IMR-90 (cell line): Measurements from ENCODE around the gene OR52B2.

Experiments used
- CHD1 ChIP-seq: IDR thresholded peaks from 2 replicates; pipeline ENCODE4 v1.6.1; 2012; ENCODE audit warnings: low read depth, low read length, improper control_type of control experiment
- FOS ChIP-seq: fragments of 150-350 bp; IDR thresholded peaks from 2 replicates; pipeline ENCODE4 v1.6.1; 2016; ENCODE audit warnings: low read depth, low read length
- MAFK ChIP-seq: IDR thresholded peaks from 2 replicates; pipeline ENCODE4 v1.6.1; 2012; ENCODE audit warnings: low read depth, low read length, improper control_type of control experiment
- MAZ ChIP-seq: IDR thresholded peaks from 2 replicates; pipeline ENCODE4 v1.6.1; 2012; ENCODE audit warnings: low read depth, mild to moderate bottlenecking, low read length, improper control_type of control experiment, moderate library complexity, borderline replicate concordance
- POLR2A ChIP-seq: IDR thresholded peaks from 2 replicates; pipeline ENCODE4 v1.6.1; 2012; ENCODE audit warnings: mild to moderate bottlenecking, low read depth, low read length
- RAD21 ChIP-seq: IDR thresholded peaks from 2 replicates; pipeline ENCODE4 v1.6.1; 2012; ENCODE audit warnings: low read length, improper control_type of control experiment
- RCOR1 ChIP-seq: IDR thresholded peaks from 2 replicates; pipeline ENCODE4 v1.6.1; 2012; ENCODE audit warnings: mild to moderate bottlenecking, low read length, improper control_type of control experiment; ENCODE audit not compliant: insufficient replicate concordance
- RFX5 ChIP-seq: IDR thresholded peaks from 2 replicates; pipeline ENCODE4 v1.8.0; 2012; ENCODE audit warnings: low read depth, mild to moderate bottlenecking, low read length, moderate library complexity
- SMC3 ChIP-seq: fragments of 150-350 bp; IDR thresholded peaks from 2 replicates; pipeline ENCODE4 v1.6.1; 2016; ENCODE audit warnings: low read depth, mild to moderate bottlenecking, antibody characterized with exemption, low read length, moderate library complexity
- TF ChIP-seq, protein P1 (sequence below): conservative IDR thresholded peaks from 2 replicates; pipeline ENCODE4 v1.5.1; 2012; ENCODE audit warnings: mild to moderate bottlenecking, low read depth, low read length, improper control_type of control experiment
- TF ChIP-seq, protein P2 (sequence below): fragments of 150-350 bp; IDR thresholded peaks from 2 replicates; pipeline ENCODE4 v1.6.1; 2017; ENCODE audit warnings: mild to moderate bottlenecking, antibody characterized with exemption, low read length, low read depth

DNA sequence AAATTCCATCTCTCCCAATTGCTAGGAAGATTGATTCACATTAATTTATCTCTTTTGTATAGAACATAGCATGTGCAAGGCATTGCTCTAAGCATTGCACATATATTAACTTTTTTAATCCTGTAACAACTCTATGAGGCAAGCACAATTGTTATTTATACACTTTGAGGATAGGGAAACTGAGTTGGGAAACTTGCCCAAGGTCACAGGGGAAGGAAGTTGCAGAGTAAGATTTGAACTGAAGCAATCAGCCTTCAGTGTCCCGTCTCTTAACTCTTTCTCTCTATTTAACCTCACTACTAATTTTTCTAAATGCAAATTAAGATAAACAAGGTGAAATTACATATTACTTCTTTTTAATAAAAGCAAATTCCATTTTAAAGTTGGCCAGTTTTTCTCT lies 40.5 kb downstream of the OR52B2 start:
- TF ChIP-seq, protein P1, sequence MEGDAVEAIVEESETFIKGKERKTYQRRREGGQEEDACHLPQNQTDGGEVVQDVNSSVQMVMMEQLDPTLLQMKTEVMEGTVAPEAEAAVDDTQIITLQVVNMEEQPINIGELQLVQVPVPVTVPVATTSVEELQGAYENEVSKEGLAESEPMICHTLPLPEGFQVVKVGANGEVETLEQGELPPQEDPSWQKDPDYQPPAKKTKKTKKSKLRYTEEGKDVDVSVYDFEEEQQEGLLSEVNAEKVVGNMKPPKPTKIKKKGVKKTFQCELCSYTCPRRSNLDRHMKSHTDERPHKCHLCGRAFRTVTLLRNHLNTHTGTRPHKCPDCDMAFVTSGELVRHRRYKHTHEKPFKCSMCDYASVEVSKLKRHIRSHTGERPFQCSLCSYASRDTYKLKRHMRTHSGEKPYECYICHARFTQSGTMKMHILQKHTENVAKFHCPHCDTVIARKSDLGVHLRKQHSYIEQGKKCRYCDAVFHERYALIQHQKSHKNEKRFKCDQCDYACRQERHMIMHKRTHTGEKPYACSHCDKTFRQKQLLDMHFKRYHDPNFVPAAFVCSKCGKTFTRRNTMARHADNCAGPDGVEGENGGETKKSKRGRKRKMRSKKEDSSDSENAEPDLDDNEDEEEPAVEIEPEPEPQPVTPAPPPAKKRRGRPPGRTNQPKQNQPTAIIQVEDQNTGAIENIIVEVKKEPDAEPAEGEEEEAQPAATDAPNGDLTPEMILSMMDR, result no peak
- TF ChIP-seq RFX5 (no peak), MAZ (no peak), SMC3 (no peak), POLR2A (no peak), MAFK (no peak), RAD21 (no peak), RCOR1 (no peak), FOS (no peak), CHD1 (no peak)
- TF ChIP-seq, protein P2, sequence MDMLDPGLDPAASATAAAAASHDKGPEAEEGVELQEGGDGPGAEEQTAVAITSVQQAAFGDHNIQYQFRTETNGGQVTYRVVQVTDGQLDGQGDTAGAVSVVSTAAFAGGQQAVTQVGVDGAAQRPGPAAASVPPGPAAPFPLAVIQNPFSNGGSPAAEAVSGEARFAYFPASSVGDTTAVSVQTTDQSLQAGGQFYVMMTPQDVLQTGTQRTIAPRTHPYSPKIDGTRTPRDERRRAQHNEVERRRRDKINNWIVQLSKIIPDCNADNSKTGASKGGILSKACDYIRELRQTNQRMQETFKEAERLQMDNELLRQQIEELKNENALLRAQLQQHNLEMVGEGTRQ, result no peak
